PFSK-1 (cell line): ENCODE results near the gene TXNDC12.

Source experiments
- FOXP2 ChIP-seq: optimal IDR thresholded peaks from 2 replicates; pipeline ENCODE3; 2011; ENCODE audit warnings: borderline replicate concordance, control low read depth, inconsistent platforms; ENCODE audit not compliant: insufficient read depth; ENCODE audit errors: extremely low read length, extremely low read depth
- POLR2AphosphoS5 ChIP-seq: IDR thresholded peaks from 2 replicates; pipeline ENCODE4 v1.6.1; 2012; ENCODE audit warnings: low read depth, mild to moderate bottlenecking, control low read depth, low read length, moderate library complexity
- SIN3A ChIP-seq: IDR thresholded peaks from 2 replicates; pipeline ENCODE4 v1.6.1; 2012; ENCODE audit warnings: mild to moderate bottlenecking, low read length, moderate library complexity, borderline replicate concordance; ENCODE audit not compliant: insufficient read depth
- TAF1 ChIP-seq: IDR thresholded peaks from 2 replicates; pipeline ENCODE4 v1.6.1; 2012; ENCODE audit warnings: low read length, control low read depth, borderline replicate concordance; ENCODE audit not compliant: insufficient read depth
- TF ChIP-seq, protein P1 (sequence below), 2 experiments: IDR thresholded peaks; 2 replicates each; pipeline versions ENCODE4 v1.6.1 to v1.8.0; 2011 to 2012; ENCODE audit warnings: low read depth in 2 of 2, low read length in 2 of 2, control low read depth in 1 of 2, inconsistent platforms in 1 of 2, mild to moderate bottlenecking in 1 of 2, moderate library complexity in 1 of 2; ENCODE audit not compliant: insufficient read depth in 1 of 2

Gene TXNDC12

DNA sequence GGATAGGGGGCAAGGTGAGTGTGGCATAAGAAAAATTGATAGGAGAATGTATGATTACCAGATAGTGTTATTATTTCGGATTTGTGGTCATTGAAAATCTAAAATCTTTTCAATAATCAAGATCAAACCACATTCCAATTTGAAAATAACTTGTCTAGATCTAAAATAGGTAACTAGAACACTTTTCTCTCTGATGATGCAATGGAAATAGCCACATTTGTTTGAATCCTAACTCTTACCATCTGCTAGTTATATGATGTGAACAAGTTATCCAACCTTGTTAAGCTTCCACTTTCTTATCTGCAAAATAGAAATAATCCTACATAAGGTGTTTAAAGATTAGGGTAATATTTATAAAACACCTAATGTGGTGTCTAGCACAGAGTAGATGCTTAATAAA, 4.9 kb upstream of the TXNDC12 start:
- TF ChIP-seq TAF1: no peak
- TF ChIP-seq, protein P1, sequence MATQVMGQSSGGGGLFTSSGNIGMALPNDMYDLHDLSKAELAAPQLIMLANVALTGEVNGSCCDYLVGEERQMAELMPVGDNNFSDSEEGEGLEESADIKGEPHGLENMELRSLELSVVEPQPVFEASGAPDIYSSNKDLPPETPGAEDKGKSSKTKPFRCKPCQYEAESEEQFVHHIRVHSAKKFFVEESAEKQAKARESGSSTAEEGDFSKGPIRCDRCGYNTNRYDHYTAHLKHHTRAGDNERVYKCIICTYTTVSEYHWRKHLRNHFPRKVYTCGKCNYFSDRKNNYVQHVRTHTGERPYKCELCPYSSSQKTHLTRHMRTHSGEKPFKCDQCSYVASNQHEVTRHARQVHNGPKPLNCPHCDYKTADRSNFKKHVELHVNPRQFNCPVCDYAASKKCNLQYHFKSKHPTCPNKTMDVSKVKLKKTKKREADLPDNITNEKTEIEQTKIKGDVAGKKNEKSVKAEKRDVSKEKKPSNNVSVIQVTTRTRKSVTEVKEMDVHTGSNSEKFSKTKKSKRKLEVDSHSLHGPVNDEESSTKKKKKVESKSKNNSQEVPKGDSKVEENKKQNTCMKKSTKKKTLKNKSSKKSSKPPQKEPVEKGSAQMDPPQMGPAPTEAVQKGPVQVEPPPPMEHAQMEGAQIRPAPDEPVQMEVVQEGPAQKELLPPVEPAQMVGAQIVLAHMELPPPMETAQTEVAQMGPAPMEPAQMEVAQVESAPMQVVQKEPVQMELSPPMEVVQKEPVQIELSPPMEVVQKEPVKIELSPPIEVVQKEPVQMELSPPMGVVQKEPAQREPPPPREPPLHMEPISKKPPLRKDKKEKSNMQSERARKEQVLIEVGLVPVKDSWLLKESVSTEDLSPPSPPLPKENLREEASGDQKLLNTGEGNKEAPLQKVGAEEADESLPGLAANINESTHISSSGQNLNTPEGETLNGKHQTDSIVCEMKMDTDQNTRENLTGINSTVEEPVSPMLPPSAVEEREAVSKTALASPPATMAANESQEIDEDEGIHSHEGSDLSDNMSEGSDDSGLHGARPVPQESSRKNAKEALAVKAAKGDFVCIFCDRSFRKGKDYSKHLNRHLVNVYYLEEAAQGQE (IDR thresholded peaks at IDR 0.05; ENCODE audit: insufficient read depth in 1 of 2, low read depth in 2 of 2, low read length in 2 of 2): no peak
- no peak for TF ChIP-seq FOXP2

DNA sequence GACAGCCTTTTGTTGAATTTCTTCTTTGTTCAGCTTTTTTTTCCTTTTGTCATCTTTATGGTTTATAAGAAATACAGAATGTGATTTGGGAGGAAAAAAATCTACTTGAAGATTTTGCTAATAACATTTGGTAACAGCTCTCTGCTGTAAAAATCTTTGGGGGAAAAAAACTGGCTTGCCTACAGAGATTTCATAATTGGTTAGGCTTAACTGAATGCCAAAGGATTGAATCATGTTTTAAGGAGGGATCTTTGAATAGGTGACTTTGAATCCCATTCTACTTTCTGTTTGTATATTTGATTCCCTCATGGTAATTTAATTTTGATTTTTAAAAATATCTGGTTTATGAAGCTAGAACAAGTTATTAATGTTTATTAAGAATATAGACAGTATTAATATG, 4.3 kb upstream of the TXNDC12 start:
- no peak for TF ChIP-seq SIN3A

DNA sequence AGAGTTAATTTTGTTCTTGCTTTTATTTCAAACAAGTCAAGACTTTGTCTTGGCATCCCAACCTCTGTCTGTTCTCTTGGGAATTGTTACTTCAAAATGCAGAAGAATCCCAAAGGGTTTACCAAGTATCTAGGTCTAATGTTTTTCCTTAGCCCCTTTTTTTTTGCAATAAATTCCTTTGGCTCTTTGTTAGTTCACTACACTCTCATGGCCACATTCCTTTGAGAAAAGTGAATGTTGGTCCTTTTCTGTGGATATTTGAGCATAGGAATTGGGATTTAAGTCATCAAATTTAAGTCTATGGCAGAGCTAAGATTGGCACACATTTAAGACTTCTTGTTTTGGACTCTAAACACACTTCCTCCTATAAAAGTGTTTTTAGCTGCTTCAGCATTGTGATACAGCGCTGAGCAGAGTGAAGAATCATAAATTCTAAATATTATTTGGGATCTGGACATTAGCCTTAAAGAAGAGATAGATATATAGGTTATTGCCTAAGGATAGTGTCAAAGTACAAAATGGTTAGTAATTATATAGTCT, 3.0 kb upstream of the TXNDC12 start:
- TF ChIP-seq SIN3A: no peak
- TF ChIP-seq, protein P1 (IDR thresholded peaks at IDR 0.05; ENCODE audit: insufficient read depth in 1 of 2, low read depth in 2 of 2, low read length in 2 of 2): no peak
- TF ChIP-seq FOXP2: no peak
- TF ChIP-seq POLR2AphosphoS5: no peak
- no peak for TF ChIP-seq TAF1

DNA sequence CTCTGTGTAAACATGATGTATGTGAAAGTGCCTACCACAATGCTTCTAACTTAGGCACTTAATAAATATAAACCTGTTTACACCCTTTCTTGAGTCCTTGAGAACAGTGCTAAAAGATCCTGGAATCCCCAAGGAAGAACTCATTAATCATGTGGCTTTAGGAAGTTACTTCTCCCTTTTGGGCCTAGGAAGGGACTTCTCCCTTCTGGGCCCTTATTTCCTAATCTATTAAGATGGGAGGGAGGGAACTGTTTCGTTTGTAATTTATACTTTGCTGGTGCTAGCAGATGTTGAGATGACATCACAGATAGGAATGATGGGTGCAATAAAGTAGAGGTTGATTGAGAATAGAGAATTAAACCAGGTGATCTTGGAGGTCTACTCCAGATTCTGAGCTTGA, 2.3 kb upstream of the TXNDC12 start:
- TF ChIP-seq POLR2AphosphoS5 (no peak), FOXP2 (no peak), SIN3A (no peak)
- TF ChIP-seq, protein P1 (IDR thresholded peaks at IDR 0.05; ENCODE audit: insufficient read depth in 1 of 2, low read depth in 2 of 2, low read length in 2 of 2): no peak

DNA sequence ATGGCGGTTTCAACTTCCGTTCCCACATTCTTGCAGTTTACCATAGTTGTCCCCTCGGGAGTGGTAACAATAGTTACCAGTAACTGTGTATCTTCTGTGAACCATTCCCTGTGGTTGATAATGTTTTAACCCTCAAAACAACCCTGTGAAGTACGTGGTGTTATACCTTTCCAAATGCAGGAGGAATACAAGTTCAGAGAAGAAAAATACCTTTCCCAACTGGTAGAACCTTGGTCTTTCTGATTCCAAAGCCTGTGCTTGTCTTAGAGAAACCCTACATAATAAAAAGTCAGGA, 1.9 kb upstream of the TXNDC12 start:
- TF ChIP-seq TAF1: 0 out of 2 replicates have a peak, but pooled peaks have one; percentile 17
- no peak for TF ChIP-seq SIN3A
- TF ChIP-seq FOXP2: no peak
- TF ChIP-seq, protein P1 (IDR thresholded peaks at IDR 0.05; ENCODE audit: insufficient read depth in 1 of 2, low read depth in 2 of 2, low read length in 2 of 2): no peak
- TF ChIP-seq POLR2AphosphoS5: no peak
